Adrenal gland (tissue), 12 donors: Measurements from ENCODE around the gene ABLIM1. TPM values are rescaled to one million over a fixed set of nuclear protein-coding genes. Genes with fewer than 3 reads are reported as not detected.
A peak's percentile ranks its signal among the peaks of the same experiment; 100 is the strongest.

Source experiments
- DNase-seq, 7 donors: peaks; one replicate each; pipeline ENCODE4 v3.0.0-alpha.2; 2019 to 2020
- H3K27ac ChIP-seq, 5 donors: fragments of 200-600 bp; sonication (generic) in 4 of 5; 1 replicate in 3 of 5; 2 replicates in 2 of 5; pipeline versions ENCODE4 v1.5.1 to v1.8.0; 2016 to 2020; ENCODE audit warnings: mild to moderate bottlenecking in 1 of 5
- H3K27me3 ChIP-seq: fragments of 200-600 bp; 2 replicates; pipeline ENCODE4 v1.8.0; 2021
- H3K36me3 ChIP-seq, 2 donors: fragments of 200-600 bp; replicated peaks in 1 of 2; 1 replicate in 1 of 2; 2 replicates in 1 of 2; pipeline versions ENCODE4 v1.5.1 to v1.8.0; 2018 to 2022
- H3K4me1 ChIP-seq, 2 donors: fragments of 200-600 bp; replicated peaks in 1 of 2; 1 replicate in 1 of 2; 2 replicates in 1 of 2; pipeline versions ENCODE4 v1.5.1 to v1.8.0; 2018 to 2021
- H3K4me3 ChIP-seq, 4 donors: fragments of 200-600 bp; sonication (generic) in 3 of 4; one replicate each; pipeline ENCODE4 v1.5.1; 2016 to 2018
- H3K9me3 ChIP-seq, 3 donors: fragments of 200-600 bp; sonication (generic) in 1 of 3; replicated peaks in 1 of 3; 1 replicate in 2 of 3; 2 replicates in 1 of 3; pipeline versions ENCODE4 v1.5.1 to v1.8.0; 2016 to 2021
- POLR2A ChIP-seq, 2 donors: fragments of 450-650 bp; IDR thresholded peaks; one replicate each; pipeline ENCODE4 v1.6.1; 2017; ENCODE audit warnings: antibody characterized with exemption in 2 of 2, mild to moderate bottlenecking in 2 of 2, moderate library complexity in 1 of 2
- WGBS, 4 donors: extraction: QIAGEN DNeasy Blood & Tissue Kit in 2 of 4; methylation state at CpG; one replicate each; pipeline versions ENCODE4 v1.1.5 to v1.1.7; 2013 to 2017; 5-methylcytosine and 5-hydroxymethylcytosine counted together
- intact Hi-C, 2 donors: fragments of 100-400 bp; cut with DNase I; formaldehyde crosslinking; loops; one replicate each; pipeline versions ENCODE4 v1.14.1 to v1.15.0; 2022 to 2023
- polyA plus RNA-seq, 3 donors: library from polyadenylated mRNA; stranded (reverse); fragments of 200-250 nt in 2 of 3; fragments of 350-450 nt in 1 of 3; fragmentation: Illumina TruSeq in 1 of 3; extraction: RNeasy Lipid Tissue Mini Kit (QIAGEN cat#74804) in 1 of 3; gene quantifications; one replicate each; pipeline ENCODE4 v1.2.3, GENCODE V29; 2013 to 2014
- total RNA-seq, 9 donors: library from RNA; depleted of rRNA in 4 of 9; stranded (reverse); fragments of >200 nt in 4 of 9; fragments of 120-200 nt in 1 of 9; fragmentation: NEBNext Ultra II Directional in 1 of 9; extraction: Animal tissue kit (Norgen Biotek cat#: 25700) in 1 of 9; gene quantifications; one replicate each; pipeline versions ENCODE4 v1.1.0 to v1.2.4, GENCODE V29; 2013 to 2023
- TF ChIP-seq, protein P1 (sequence below), 6 experiments: fragments of 450-650 bp in 4 of 6; fragments of 200-600 bp in 2 of 6; sonication (generic) in 1 of 6; IDR thresholded peaks; 1 replicate in 5 of 6; 2 replicates in 1 of 6; pipeline versions ENCODE4 v1.5.1 to v1.8.0; 2016 to 2021; ENCODE audit warnings: antibody characterized with exemption in 6 of 6, mild to moderate bottlenecking in 2 of 6, moderate library complexity in 1 of 6
- donor health status: healthy with polysubstance abuse.
- donor health status: Bipolar disorder and iron deficiency.
- donor health status: DM: yes; HTN: yes; CAD: no.
- donor health status: DM: no; HTN: no; CAD: no.
- donor health status: DM: no; HTN: no; CAD: no.
- donor health status: DM: yes; HTN: yes; CAD: no.

Gene ABLIM1
- total and polyA plus RNA-seq, 12 donors, result 7.9 to 430 (median 185) TPM

DNA sequence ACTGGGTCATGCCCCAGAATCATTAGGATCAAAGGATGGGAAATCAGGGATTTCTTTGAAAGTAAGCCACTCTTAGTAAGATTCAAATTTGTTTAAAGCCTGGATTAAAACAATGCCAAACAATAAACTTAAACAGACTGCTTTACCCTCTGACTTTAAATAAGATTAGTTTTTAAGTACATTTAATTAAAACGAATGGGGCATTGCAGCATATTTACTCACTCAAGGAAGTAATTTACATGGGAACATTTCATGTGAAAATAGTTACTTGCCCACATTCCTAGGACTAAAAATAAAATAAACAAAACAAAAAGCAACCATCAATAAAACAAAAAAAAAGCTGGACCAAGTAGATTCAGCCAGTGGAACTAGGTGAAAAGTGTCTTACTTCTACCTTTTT, 7.8 kb downstream of the ABLIM1 start:
- H3K4me3 ChIP-seq, result no peak overlapping the region
- H3K27me3 ChIP-seq, result no peaks in the 10 kb centered on the region
- no peaks in the 10 kb centered on the region for H3K36me3 ChIP-seq
- no peak overlapping the region for H3K27ac ChIP-seq
- DNase-seq, result no peak
- intact Hi-C loops, result no loop called here
- 31 to 51% (median 34%) methylated on average over 1 of the region's 1 CpG for WGBS, 4 donors
- H3K4me1 ChIP-seq, result peaks cover 20 to 48% of the 10 kb centered on the region in 2 donors
- H3K9me3 ChIP-seq, result no peaks in the 10 kb centered on the region
- TF ChIP-seq, protein P1, sequence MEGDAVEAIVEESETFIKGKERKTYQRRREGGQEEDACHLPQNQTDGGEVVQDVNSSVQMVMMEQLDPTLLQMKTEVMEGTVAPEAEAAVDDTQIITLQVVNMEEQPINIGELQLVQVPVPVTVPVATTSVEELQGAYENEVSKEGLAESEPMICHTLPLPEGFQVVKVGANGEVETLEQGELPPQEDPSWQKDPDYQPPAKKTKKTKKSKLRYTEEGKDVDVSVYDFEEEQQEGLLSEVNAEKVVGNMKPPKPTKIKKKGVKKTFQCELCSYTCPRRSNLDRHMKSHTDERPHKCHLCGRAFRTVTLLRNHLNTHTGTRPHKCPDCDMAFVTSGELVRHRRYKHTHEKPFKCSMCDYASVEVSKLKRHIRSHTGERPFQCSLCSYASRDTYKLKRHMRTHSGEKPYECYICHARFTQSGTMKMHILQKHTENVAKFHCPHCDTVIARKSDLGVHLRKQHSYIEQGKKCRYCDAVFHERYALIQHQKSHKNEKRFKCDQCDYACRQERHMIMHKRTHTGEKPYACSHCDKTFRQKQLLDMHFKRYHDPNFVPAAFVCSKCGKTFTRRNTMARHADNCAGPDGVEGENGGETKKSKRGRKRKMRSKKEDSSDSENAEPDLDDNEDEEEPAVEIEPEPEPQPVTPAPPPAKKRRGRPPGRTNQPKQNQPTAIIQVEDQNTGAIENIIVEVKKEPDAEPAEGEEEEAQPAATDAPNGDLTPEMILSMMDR (IDR thresholded peaks at IDR 0.05), result no peak
- no peak for TF ChIP-seq POLR2A (IDR thresholded peaks at IDR 0.05)

DNA sequence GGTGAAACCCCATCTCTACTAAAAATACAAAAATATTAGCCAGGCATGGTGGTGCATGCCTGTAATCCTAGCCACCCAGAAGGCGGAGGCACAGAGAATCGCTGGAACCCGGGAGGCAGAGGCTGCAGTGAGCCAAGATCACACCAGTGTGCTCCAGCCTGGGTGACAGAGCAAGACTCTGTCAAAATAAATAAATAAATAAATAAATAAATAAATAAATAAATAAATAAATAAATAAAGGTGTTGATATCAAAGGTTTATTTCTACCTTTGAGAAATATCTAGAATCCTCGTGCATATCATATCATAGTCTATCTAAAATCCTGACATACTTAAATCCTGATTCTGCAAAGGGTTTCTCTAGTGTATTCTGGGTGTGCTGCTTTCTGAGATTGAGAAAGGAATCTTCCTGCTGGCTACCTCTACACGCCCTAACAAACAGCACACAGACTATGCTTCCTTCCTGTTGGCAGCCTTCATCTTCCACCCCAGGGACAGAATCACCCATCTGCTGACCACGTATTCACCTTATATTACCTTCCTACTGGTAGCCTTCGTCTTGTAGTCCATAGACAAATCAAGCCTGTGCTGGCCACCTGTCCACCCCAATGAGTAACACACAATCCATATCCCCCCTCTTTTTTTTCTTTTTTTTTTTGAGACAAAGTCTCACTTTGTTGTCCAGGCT, 8.7 kb downstream of the ABLIM1 start:
- TF ChIP-seq, protein P1 (IDR thresholded peaks at IDR 0.05), result no peak
- TF ChIP-seq POLR2A (IDR thresholded peaks at IDR 0.05), result no peak
- intact Hi-C loops, result no loop called here
- Histone ChIP-seq H3K27ac (peak overlapping the region in 4 of 5 donors; percentile 38 to 88 (median 74)), H3K36me3 (no peaks in the 10 kb centered on the region), H3K9me3 (no peaks in the 10 kb centered on the region), H3K4me3 (no peak overlapping the region), H3K4me1 (peaks cover 26 to 54% of the 10 kb centered on the region in 2 donors), H3K27me3 (no peaks in the 10 kb centered on the region)
- WGBS, 4 donors, result 84 to 90% (median 87%) methylated on average over 7 of the region's 7 CpGs
- no peak for DNase-seq

DNA sequence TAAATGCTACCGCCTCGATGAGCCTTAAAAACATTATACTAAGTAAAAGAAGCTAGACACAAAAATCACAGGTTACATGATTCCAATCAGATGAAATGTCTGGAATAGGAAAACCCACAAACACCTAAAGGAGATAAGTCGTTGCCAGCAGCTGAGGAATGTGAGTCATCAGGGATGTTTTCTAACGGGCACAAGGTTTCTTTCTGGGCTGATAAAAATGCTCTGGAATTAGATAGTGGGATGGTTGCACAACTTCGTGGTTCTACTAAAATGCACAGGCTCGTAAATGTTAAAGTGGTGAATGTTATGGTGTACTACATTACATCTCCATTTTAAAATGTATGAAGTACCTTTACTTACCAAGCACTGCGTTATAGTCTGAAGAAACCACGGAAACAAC, 9.7 kb downstream of the ABLIM1 start:
- H3K27ac ChIP-seq, result peak overlapping the region; percentile 67 to 88 (median 71)

DNA sequence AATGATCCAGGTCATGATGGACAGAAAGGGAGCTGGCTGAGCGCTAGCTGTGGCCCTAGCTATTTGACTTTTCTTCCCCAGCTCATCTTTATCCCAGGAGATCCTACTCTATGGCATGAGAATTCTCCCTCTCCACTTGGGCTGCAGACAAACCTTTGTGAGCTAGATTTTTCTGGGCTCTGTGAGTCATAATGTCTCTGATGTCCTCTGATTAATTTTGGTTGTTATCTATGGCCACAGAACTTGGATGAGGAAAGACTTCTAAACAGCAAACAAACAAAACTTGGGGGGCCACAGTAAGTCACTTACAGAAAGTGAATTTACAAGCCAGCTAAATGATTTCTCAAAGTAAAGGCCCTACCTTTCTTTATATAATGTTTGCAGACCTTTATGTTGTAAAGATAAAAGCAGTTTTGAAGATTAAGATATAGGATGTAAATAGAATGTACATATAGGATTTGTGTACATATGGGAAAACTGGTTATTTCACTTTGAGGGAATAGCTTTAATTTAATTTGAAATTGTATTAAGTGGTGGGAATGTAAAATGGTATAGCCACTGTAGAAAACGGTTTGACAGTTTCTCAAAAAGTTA, 10.4 kb downstream of the ABLIM1 start:
- intact Hi-C loops, result no loop called here
- Histone ChIP-seq H3K27me3 (no peaks in the 10 kb centered on the region), H3K27ac (peak overlapping the region; percentile 67 to 88 (median 71)), H3K4me3 (peak overlapping the region in 1 of 4 donors; percentile 2), H3K36me3 (no peaks in the 10 kb centered on the region), H3K9me3 (no peaks in the 10 kb centered on the region), H3K4me1 (peaks cover 32 to 61% of the 10 kb centered on the region in 2 donors)
- WGBS, 4 donors, result 58 to 75% (median 65%) methylated on average over 2 of the region's 2 CpGs
- TF ChIP-seq, protein P1 (IDR thresholded peaks at IDR 0.05), result no peak
- TF ChIP-seq POLR2A (IDR thresholded peaks at IDR 0.05), result peak in 1 of 2 donors; percentile 25
- DNase-seq, result peak in 2 of 7 donors; percentile 54 to 58

More for the DNA sequence above, 9.7 kb downstream of the ABLIM1 start:
- H3K4me3 ChIP-seq, result peak overlapping the region in 1 of 4 donors; percentile 2
- no peaks in the 10 kb centered on the region for H3K9me3 ChIP-seq
- no peaks in the 10 kb centered on the region for H3K36me3 ChIP-seq
- no peaks in the 10 kb centered on the region for H3K27me3 ChIP-seq
- 39 to 45% (median 42%) methylated on average over 8 of the region's 8 CpGs for WGBS, 4 donors
- DNase-seq, result peak; percentile 61 to 85 (median 82)
- intact Hi-C loops, result no loop called here
- peaks cover 26 to 57% of the 10 kb centered on the region in 2 donors for H3K4me1 ChIP-seq
- no peak for TF ChIP-seq POLR2A (IDR thresholded peaks at IDR 0.05)
- TF ChIP-seq, protein P1 (IDR thresholded peaks at IDR 0.05), result no peak
